MM.1S (cell line): ENCODE data around the gene MOBP.

ENCODE experiments used
- EZH2 ChIP-seq: fragments of 300-600 bp; sonication (generic); optimal IDR thresholded peaks from 2 replicates; pipeline ENCODE3; 2017; ENCODE audit warnings: low read depth, mild to moderate bottlenecking, antibody characterized with exemption, low read length, mixed read lengths
- TF ChIP-seq, protein P1 (sequence below): fragments of 300-600 bp; sonication (generic); IDR thresholded peaks from 2 replicates; pipeline ENCODE4 v1.5.1; 2016; ENCODE audit warnings: antibody characterized with exemption, low read length, mixed read lengths

DNA sequence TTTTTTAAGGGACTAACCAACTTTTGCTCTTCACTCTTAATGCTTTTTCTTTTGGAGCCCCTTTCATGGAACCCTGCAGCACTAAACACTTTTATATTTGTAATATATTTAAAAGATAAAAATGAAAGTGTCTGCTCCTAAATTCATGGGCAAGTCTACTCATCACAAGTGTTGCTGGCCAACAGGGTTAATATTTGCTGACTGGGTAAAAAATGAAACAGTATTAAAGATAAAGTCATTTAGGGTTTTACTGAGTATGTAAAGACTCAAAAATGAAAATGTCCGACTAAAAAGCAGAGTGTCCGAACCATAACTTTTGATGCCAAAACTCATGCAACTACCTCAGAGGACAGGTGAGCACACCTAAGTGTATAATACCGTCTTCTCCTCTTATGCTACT, 54.0 kb downstream of the MOBP start:
- TF ChIP-seq, protein P1, sequence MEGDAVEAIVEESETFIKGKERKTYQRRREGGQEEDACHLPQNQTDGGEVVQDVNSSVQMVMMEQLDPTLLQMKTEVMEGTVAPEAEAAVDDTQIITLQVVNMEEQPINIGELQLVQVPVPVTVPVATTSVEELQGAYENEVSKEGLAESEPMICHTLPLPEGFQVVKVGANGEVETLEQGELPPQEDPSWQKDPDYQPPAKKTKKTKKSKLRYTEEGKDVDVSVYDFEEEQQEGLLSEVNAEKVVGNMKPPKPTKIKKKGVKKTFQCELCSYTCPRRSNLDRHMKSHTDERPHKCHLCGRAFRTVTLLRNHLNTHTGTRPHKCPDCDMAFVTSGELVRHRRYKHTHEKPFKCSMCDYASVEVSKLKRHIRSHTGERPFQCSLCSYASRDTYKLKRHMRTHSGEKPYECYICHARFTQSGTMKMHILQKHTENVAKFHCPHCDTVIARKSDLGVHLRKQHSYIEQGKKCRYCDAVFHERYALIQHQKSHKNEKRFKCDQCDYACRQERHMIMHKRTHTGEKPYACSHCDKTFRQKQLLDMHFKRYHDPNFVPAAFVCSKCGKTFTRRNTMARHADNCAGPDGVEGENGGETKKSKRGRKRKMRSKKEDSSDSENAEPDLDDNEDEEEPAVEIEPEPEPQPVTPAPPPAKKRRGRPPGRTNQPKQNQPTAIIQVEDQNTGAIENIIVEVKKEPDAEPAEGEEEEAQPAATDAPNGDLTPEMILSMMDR, result no peak
- no peak for TF ChIP-seq EZH2
